KMS-11 (cell line): ENCODE measurements around the gene RBP5.

Experiments
- H2AFZ ChIP-seq: fragments of 200-600 bp; sonication (generic); 2 replicates; pipeline ENCODE4 v1.6.1; 2016; ENCODE audit warnings: antibody characterized with exemption, mixed run types, low read depth
- H3K27ac ChIP-seq: fragments of 200-600 bp; sonication (generic); 2 replicates; pipeline ENCODE4 v1.6.1; 2016; ENCODE audit warnings: mild to moderate bottlenecking, mixed run types
- H3K27me3 ChIP-seq: fragments of 200-600 bp; sonication (generic); 2 replicates; pipeline ENCODE4 v1.6.1; 2017; ENCODE audit warnings: mild to moderate bottlenecking, low read depth, mixed run types, moderate library complexity; ENCODE audit not compliant: insufficient read depth
- H3K36me3 ChIP-seq: fragments of 200-600 bp; sonication (generic); 2 replicates; pipeline ENCODE4 v1.6.1; 2017; ENCODE audit warnings: mild to moderate bottlenecking, mixed run types; ENCODE audit not compliant: insufficient read depth
- H3K4me1 ChIP-seq: fragments of 200-600 bp; sonication (generic); 2 replicates; pipeline ENCODE4 v1.6.1; 2016; ENCODE audit warnings: mild to moderate bottlenecking, low read depth, mixed run types; ENCODE audit not compliant: poor library complexity, severe bottlenecking
- H3K4me2 ChIP-seq: fragments of 200-600 bp; sonication (generic); 2 replicates; pipeline ENCODE4 v1.7.0; 2016; ENCODE audit warnings: mild to moderate bottlenecking, mixed run types
- H3K4me3 ChIP-seq: fragments of 200-600 bp; sonication (generic); IDR thresholded peaks from 2 replicates; pipeline ENCODE4 v1.6.1; 2017; ENCODE audit warnings: low read depth, low read length, mixed read lengths; ENCODE audit not compliant: insufficient read depth
- H3K79me2 ChIP-seq: fragments of 200-600 bp; sonication (generic); 2 replicates; pipeline ENCODE4 v1.6.1; 2016; ENCODE audit warnings: low read depth, mixed run types; ENCODE audit not compliant: insufficient read depth
- H3K9ac ChIP-seq: fragments of 200-600 bp; sonication (generic); 2 replicates; pipeline ENCODE4 v1.6.1; 2016; ENCODE audit warnings: mild to moderate bottlenecking, mixed run types
- H4K20me1 ChIP-seq: fragments of 200-600 bp; sonication (generic); 2 replicates; pipeline ENCODE4 v1.6.1; 2016; ENCODE audit warnings: mild to moderate bottlenecking, mixed run types; ENCODE audit not compliant: insufficient read depth
- CTCF ChIP-seq: fragments of 200-600 bp; sonication (generic); conservative IDR thresholded peaks from 2 replicates; pipeline ENCODE4 v1.6.1; 2017; ENCODE audit warnings: low read depth, mild to moderate bottlenecking, antibody characterized with exemption, low read length, moderate library complexity, mixed read lengths

Gene RBP5

GRCh38 chr12:7117670-7118069 is 11.0 kb downstream of the RBP5 start:
- Histone ChIP-seq H3K36me3 (no peaks in the 10 kb centered on the region), H3K4me2 (no peak overlapping the region), H3K9ac (no peak overlapping the region), H3K4me1 (peaks cover 6% of the 10 kb centered on the region), H4K20me1 (no peaks in the 10 kb centered on the region), H3K27ac (no peak overlapping the region), H3K27me3 (no peaks in the 10 kb centered on the region), H3K79me2 (no peaks in the 10 kb centered on the region), H2AFZ (no peak overlapping the region), H3K4me3 (no peak overlapping the region)
- no peak for TF ChIP-seq CTCF

GRCh38 chr12:7116916-7117315 is 11.8 kb downstream of the RBP5 start:
- Histone ChIP-seq H3K79me2 (no peaks in the 10 kb centered on the region), H3K27ac (no peak overlapping the region), H3K4me1 (peaks cover 6% of the 10 kb centered on the region), H2AFZ (no peak overlapping the region), H3K27me3 (no peaks in the 10 kb centered on the region), H3K9ac (no peak overlapping the region), H4K20me1 (no peaks in the 10 kb centered on the region), H3K4me3 (no peak overlapping the region), H3K4me2 (no peak overlapping the region), H3K36me3 (no peaks in the 10 kb centered on the region)
- no peak for TF ChIP-seq CTCF

GRCh38 chr12:7116196-7116595 is 12.5 kb downstream of the RBP5 start:
- Histone ChIP-seq H3K79me2 (no peaks in the 10 kb centered on the region), H3K27ac (no peak overlapping the region), H4K20me1 (no peaks in the 10 kb centered on the region), H3K4me1 (peaks cover 6% of the 10 kb centered on the region), H3K27me3 (no peaks in the 10 kb centered on the region), H3K4me2 (no peak overlapping the region), H2AFZ (no peak overlapping the region), H3K4me3 (no peak overlapping the region), H3K36me3 (no peaks in the 10 kb centered on the region), H3K9ac (no peak overlapping the region)
- TF ChIP-seq CTCF, result no peak

GRCh38 chr12:7114851-7115250 is 13.8 kb downstream of the RBP5 start:
- no peaks in the 10 kb centered on the region for H3K36me3 ChIP-seq
- no peak overlapping the region for H3K4me3 ChIP-seq
- no peak overlapping the region for H2AFZ ChIP-seq
- H4K20me1 ChIP-seq, result no peaks in the 10 kb centered on the region
- no peak overlapping the region for H3K27ac ChIP-seq
- H3K27me3 ChIP-seq, result no peaks in the 10 kb centered on the region
- TF ChIP-seq CTCF, result no peak
- no peak overlapping the region for H3K4me2 ChIP-seq
- H3K79me2 ChIP-seq, result no peaks in the 10 kb centered on the region
- peaks cover 6% of the 10 kb centered on the region for H3K4me1 ChIP-seq
- no peak overlapping the region for H3K9ac ChIP-seq
